Vagina (tissue), 2 donors: ENCODE data around the gene MYEOV. TPM values are rescaled to one million over a fixed set of nuclear protein-coding genes. Genes with fewer than 3 reads are reported as not detected.

Source experiments
- DNase-seq, 2 donors: peaks; one replicate each; pipeline ENCODE4 v3.0.0-alpha.2; 2017; ENCODE audit errors: extremely low spot score in 2 of 2
- H3K27ac ChIP-seq: fragments of 200-600 bp; sonication (generic); one replicate; pipeline ENCODE4 v1.5.1; 2019
- H3K27me3 ChIP-seq: fragments of 200-600 bp; sonication (generic); one replicate; pipeline ENCODE4 v1.5.1; 2019
- H3K36me3 ChIP-seq, 2 donors: fragments of 200-600 bp; sonication (generic); one replicate each; pipeline ENCODE4 v1.5.1; 2017 to 2019
- H3K4me1 ChIP-seq: fragments of 200-600 bp; sonication (generic); one replicate; pipeline ENCODE4 v1.5.1; 2019
- H3K4me3 ChIP-seq, 2 donors: fragments of 200-600 bp; sonication (generic); 1 replicate in 1 of 2; 2 replicates in 1 of 2; pipeline ENCODE4 v1.5.1; 2016 to 2019
- H3K9me3 ChIP-seq: fragments of 200-600 bp; sonication (generic); one replicate; pipeline ENCODE4 v1.5.1; 2019
- POLR2A ChIP-seq, 2 donors: fragments of 450-650 bp; IDR thresholded peaks; one replicate each; pipeline ENCODE4 v1.6.1; 2017; ENCODE audit warnings: antibody characterized with exemption in 2 of 2, mild to moderate bottlenecking in 2 of 2, moderate library complexity in 2 of 2
- POLR2AphosphoS5 ChIP-seq, 2 donors: sonication (generic); formaldehyde crosslinking; IDR thresholded peaks; one replicate each; pipeline ENCODE4 v1.9.0; 2017; ENCODE audit warnings: antibody characterized with exemption in 2 of 2, mild to moderate bottlenecking in 2 of 2, low read depth in 1 of 2; ENCODE audit not compliant: insufficient read depth in 1 of 2
- intact Hi-C: fragments of 100-400 bp; cut with DNase I; formaldehyde crosslinking; loops from one replicate; pipeline ENCODE4 v1.15.1; 2023
- total RNA-seq: library from RNA; depleted of rRNA; stranded (reverse); fragments of >200 nt; gene quantifications from one replicate; pipeline ENCODE4 v1.2.3, GENCODE V29; 2016
- TF ChIP-seq, protein P1 (sequence below), 3 experiments: fragments of 450-650 bp in 2 of 3; fragments of 200-600 bp in 1 of 3; sonication (generic) in 1 of 3; IDR thresholded peaks; one replicate each; pipeline ENCODE4 v1.5.1; 2017 to 2019; ENCODE audit warnings: antibody characterized with exemption in 3 of 3, mild to moderate bottlenecking in 2 of 3, moderate library complexity in 2 of 3

MYEOV gene
- total RNA-seq, 1 donor from 2014 or later: 13.3 TPM

GRCh38 chr11:69275178-69275577 lies 18.8 kb upstream of the MYEOV start:
- Histone ChIP-seq H3K27me3 (no peaks in the 10 kb centered on the region), H3K9me3 (no peaks in the 10 kb centered on the region), H3K4me1 (peaks cover 21% of the 10 kb centered on the region), H3K36me3 (no peaks in the 10 kb centered on the region), H3K27ac (no peak overlapping the region), H3K4me3 (no peak overlapping the region)
- no peak for DNase-seq
- intact Hi-C loops: no loop called here
- TF ChIP-seq POLR2AphosphoS5 (IDR thresholded peaks at IDR 0.05; ENCODE audit: insufficient read depth in 1 of 2, low read depth in 1 of 2): no peak
- no peak for TF ChIP-seq POLR2A (IDR thresholded peaks at IDR 0.05)
- TF ChIP-seq, protein P1, sequence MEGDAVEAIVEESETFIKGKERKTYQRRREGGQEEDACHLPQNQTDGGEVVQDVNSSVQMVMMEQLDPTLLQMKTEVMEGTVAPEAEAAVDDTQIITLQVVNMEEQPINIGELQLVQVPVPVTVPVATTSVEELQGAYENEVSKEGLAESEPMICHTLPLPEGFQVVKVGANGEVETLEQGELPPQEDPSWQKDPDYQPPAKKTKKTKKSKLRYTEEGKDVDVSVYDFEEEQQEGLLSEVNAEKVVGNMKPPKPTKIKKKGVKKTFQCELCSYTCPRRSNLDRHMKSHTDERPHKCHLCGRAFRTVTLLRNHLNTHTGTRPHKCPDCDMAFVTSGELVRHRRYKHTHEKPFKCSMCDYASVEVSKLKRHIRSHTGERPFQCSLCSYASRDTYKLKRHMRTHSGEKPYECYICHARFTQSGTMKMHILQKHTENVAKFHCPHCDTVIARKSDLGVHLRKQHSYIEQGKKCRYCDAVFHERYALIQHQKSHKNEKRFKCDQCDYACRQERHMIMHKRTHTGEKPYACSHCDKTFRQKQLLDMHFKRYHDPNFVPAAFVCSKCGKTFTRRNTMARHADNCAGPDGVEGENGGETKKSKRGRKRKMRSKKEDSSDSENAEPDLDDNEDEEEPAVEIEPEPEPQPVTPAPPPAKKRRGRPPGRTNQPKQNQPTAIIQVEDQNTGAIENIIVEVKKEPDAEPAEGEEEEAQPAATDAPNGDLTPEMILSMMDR (IDR thresholded peaks at IDR 0.05): no peak

GRCh38 chr11:69276165-69276564 lies 17.8 kb upstream of the MYEOV start:
- Histone ChIP-seq H3K4me3 (no peak overlapping the region), H3K36me3 (no peaks in the 10 kb centered on the region), H3K9me3 (no peaks in the 10 kb centered on the region), H3K27me3 (no peaks in the 10 kb centered on the region), H3K27ac (no peak overlapping the region), H3K4me1 (peaks cover 23% of the 10 kb centered on the region)
- TF ChIP-seq POLR2AphosphoS5 (IDR thresholded peaks at IDR 0.05; ENCODE audit: insufficient read depth in 1 of 2, low read depth in 1 of 2): no peak
- TF ChIP-seq, protein P1 (IDR thresholded peaks at IDR 0.05): no peak
- no peak for TF ChIP-seq POLR2A (IDR thresholded peaks at IDR 0.05)
- no peak for DNase-seq
- intact Hi-C loops: no loop called here

DNA sequence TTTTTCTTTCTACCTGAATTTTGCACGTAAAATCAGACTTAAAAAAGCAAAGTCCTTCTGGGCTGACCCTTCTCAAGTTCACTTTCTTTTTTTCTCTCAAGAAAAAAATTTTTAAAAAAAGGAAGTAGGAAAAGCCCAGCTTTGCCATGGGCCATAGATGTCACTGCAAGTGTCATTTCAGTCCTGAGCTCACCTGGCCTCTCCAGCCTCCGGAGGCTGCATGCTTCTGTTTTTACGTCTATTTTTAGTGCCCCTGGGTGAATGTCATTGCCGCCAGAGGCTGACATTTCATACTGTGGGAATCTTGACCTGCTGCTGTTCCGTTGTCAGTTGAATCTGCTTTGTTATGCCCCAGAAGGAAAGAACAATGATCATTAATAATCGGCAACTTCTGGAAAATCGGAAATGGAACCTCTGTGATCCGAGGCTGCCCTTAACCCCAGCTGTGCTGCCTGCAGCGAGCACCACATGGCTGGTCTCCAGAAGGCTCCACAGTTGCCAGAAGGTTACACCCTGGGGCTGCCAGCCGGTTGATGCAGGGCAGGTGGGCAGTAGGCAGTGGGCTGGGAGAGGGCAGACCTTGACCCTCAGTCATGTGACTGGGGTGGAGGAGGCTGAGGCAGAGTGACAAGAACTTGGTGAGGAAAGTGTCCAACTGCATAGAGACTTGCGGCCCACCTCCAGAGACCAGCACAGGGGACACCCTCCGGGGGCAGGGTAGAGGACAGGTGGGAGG lies 16.7 kb upstream of the MYEOV start:
- no peak for DNase-seq
- Histone ChIP-seq H3K4me3 (no peak overlapping the region), H3K36me3 (no peaks in the 10 kb centered on the region), H3K9me3 (no peaks in the 10 kb centered on the region), H3K27me3 (no peaks in the 10 kb centered on the region), H3K4me1 (peaks cover 23% of the 10 kb centered on the region), H3K27ac (no peak overlapping the region)
- TF ChIP-seq POLR2A (IDR thresholded peaks at IDR 0.05): no peak
- intact Hi-C loops: no loop called here

DNA sequence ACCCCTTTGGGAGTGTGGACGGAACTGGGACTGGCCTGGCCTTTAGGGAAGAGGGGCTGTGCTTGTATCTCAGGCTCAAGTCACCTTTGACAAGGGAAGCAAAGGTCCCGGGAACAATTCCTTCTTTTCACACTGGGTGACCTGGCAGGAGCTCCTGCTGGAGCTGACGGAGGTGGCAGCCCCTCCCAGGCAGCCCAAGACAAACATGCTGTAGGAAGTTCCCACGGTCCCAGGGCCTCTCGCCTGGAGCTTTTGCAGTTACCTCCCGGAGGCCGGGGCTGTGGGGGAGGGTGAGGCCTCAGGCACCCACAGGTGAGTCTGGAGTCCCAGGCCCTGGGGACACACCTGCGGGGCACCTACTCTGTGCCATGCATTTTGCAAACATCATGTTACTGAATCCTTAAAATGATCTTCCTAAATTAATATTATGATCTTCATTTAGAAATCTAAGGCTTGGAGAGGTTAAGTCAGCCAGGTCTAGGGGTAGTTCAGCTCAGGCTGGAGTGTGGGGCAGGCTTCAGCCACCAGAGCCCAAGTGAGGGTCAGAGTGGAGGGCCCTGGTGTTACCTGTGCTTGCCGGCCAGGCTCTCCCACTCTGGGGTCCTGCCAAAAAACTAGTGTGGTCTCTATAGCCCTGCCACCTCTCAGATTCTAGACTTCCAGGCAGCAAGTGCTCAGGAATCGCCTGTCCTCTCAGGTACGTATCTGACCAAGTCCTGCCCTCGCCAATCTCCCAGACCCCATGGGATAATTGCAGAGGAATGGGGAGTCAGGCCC lies 15.7 kb upstream of the MYEOV start:
- Histone ChIP-seq H3K27me3 (no peaks in the 10 kb centered on the region), H3K4me3 (no peak overlapping the region), H3K36me3 (no peaks in the 10 kb centered on the region), H3K27ac (no peak overlapping the region), H3K4me1 (peaks cover 17% of the 10 kb centered on the region), H3K9me3 (no peaks in the 10 kb centered on the region)
- DNase-seq: no peak
- intact Hi-C loops: no loop called here
- no peak for TF ChIP-seq POLR2AphosphoS5 (IDR thresholded peaks at IDR 0.05; ENCODE audit: insufficient read depth in 1 of 2, low read depth in 1 of 2)
- no peak for TF ChIP-seq POLR2A (IDR thresholded peaks at IDR 0.05)
- TF ChIP-seq, protein P1 (IDR thresholded peaks at IDR 0.05): no peak

DNA sequence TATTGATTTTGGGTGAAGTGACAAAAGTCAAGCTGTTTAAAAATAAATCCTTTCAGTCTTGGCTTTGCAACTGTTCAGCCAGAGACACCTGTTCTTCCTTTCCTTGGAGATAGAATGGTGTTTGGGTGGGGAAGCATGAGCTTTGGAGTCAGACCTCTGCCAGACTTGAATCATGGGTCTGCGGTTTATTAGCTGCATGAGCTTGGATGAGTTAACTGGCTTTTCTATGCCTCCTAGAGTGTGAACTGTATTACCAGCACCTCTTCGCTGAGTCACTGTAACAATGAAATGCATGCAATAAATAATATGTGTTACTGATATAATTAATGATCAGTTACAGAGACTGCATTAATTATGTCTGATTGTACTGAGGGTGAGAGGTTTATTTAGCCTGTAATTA lies 13.5 kb upstream of the MYEOV start:
- no peaks in the 10 kb centered on the region for H3K27me3 ChIP-seq
- intact Hi-C loops: no loop called here
- H3K9me3 ChIP-seq: no peaks in the 10 kb centered on the region
- no peak for TF ChIP-seq POLR2AphosphoS5 (IDR thresholded peaks at IDR 0.05; ENCODE audit: insufficient read depth in 1 of 2, low read depth in 1 of 2)
- TF ChIP-seq POLR2A (IDR thresholded peaks at IDR 0.05): no peak
- TF ChIP-seq, protein P1 (IDR thresholded peaks at IDR 0.05): no peak
- no peak for DNase-seq
- peaks cover 15% of the 10 kb centered on the region for H3K4me1 ChIP-seq
- no peak overlapping the region for H3K4me3 ChIP-seq
- no peak overlapping the region for H3K27ac ChIP-seq
- no peaks in the 10 kb centered on the region for H3K36me3 ChIP-seq
